A549 (cell line): Measurements from ENCODE around the gene CD81.

Experiments
- CBX8 ChIP-seq: fragments of 200-600 bp; sonication (generic); IDR thresholded peaks from 2 replicates; pipeline ENCODE4 v1.6.1; 2016
- CHD4 ChIP-seq: fragments of 200-600 bp; sonication (generic); IDR thresholded peaks from 2 replicates; pipeline ENCODE4 v1.6.1; 2016; ENCODE audit warnings: antibody characterized with exemption, mild to moderate bottlenecking, borderline replicate concordance
- CTCF ChIP-seq: fragments of >200 bp; sonication (Bioruptor Twin); formaldehyde crosslinking; IDR thresholded peaks from 3 replicates; pipeline ENCODE4 v1.5.1; 2016
- ELK1 ChIP-seq: fragments of 150-350 bp; IDR thresholded peaks from 2 replicates; pipeline ENCODE4 v1.6.1; 2014; ENCODE audit warnings: low read depth, mild to moderate bottlenecking, low read length
- HDAC2 ChIP-seq: fragments of 200-600 bp; sonication (generic); IDR thresholded peaks from 2 replicates; pipeline ENCODE4 v1.6.1; 2016
- HOXA7 ChIP-seq: fragments of 250-450 bp; sonication (Bioruptor Pico); IDR thresholded peaks from 2 replicates; pipeline ENCODE4 v1.5.0; 2020; ENCODE audit warnings: mild to moderate bottlenecking, moderate library complexity
- JUN ChIP-seq, 2 experiments: fragments of >200 bp; sonication (Bioruptor Twin); formaldehyde crosslinking; IDR thresholded peaks; 2 replicates in 1 of 2; 3 replicates in 1 of 2; pipeline ENCODE4 v1.6.1; 2016 to 2017
- MAX ChIP-seq: IDR thresholded peaks from 2 replicates; pipeline ENCODE4 v1.6.1; 2012
- PHF8 ChIP-seq: fragments of 200-600 bp; sonication (generic); IDR thresholded peaks from 2 replicates; pipeline ENCODE4 v1.6.1; 2016; ENCODE audit warnings: low read depth, mild to moderate bottlenecking, antibody characterized with exemption, moderate library complexity, borderline replicate concordance
- POLR2A ChIP-seq: IDR thresholded peaks from 2 replicates; pipeline ENCODE4 v1.6.1; 2012; ENCODE audit warnings: mild to moderate bottlenecking, low read length
- RAD21 ChIP-seq, 2 experiments: fragments of >200 bp in 1 of 2; sonication (Bioruptor Twin) in 1 of 2; formaldehyde crosslinking in 1 of 2; IDR thresholded peaks in 1 of 2; conservative IDR thresholded peaks in 1 of 2; 2 replicates in 1 of 2; 3 replicates in 1 of 2; pipeline ENCODE4 v1.6.1; 2012 to 2018; ENCODE audit warnings: inconsistent platforms in 1 of 2
- REST ChIP-seq: fragments of 200-600 bp; sonication (generic); IDR thresholded peaks from 2 replicates; pipeline ENCODE4 v1.6.1; 2016; ENCODE audit warnings: antibody characterized with exemption, mild to moderate bottlenecking, moderate library complexity
- RNF2 ChIP-seq: fragments of 200-600 bp; sonication (generic); IDR thresholded peaks from 2 replicates; pipeline ENCODE4 v1.6.1; 2016; ENCODE audit warnings: low read depth, mild to moderate bottlenecking, antibody characterized with exemption, moderate library complexity, borderline replicate concordance
- SREBF2 ChIP-seq: fragments of 450-650 bp; IDR thresholded peaks from 2 replicates; pipeline ENCODE4 v1.6.1; 2014; ENCODE audit warnings: mild to moderate bottlenecking, moderate library complexity

GRCh38 chr11:2329551-2329950, 47.6 kb upstream of the CD81 start:
- TF ChIP-seq RAD21 (conservative IDR thresholded peaks at IDR 0.05 in 1 of 2, IDR thresholded peaks at IDR 0.05 in 1 of 2) (no peak), CTCF (no peak), MAX (no peak), SREBF2 (no peak), REST (no peak), ELK1 (no peak), CHD4 (no peak), RNF2 (no peak), JUN (IDR thresholded peaks at IDR 0.05) (no peak), HDAC2 (no peak), PHF8 (no peak), CBX8 (no peak), POLR2A (no peak), HOXA7 (no peak)
